NCI-H1092 treated with DMSO at 0.1 percent for 48 hours (cell line): ENCODE data around the gene C1QL1.
A peak's percentile ranks its signal among the peaks of the same experiment; 100 is the strongest.

Source experiments
- DNase-seq: peaks from one replicate; lab custom pipeline; 2025; lab: John Stamatoyannopoulos, UW

Gene C1QL1

DNA sequence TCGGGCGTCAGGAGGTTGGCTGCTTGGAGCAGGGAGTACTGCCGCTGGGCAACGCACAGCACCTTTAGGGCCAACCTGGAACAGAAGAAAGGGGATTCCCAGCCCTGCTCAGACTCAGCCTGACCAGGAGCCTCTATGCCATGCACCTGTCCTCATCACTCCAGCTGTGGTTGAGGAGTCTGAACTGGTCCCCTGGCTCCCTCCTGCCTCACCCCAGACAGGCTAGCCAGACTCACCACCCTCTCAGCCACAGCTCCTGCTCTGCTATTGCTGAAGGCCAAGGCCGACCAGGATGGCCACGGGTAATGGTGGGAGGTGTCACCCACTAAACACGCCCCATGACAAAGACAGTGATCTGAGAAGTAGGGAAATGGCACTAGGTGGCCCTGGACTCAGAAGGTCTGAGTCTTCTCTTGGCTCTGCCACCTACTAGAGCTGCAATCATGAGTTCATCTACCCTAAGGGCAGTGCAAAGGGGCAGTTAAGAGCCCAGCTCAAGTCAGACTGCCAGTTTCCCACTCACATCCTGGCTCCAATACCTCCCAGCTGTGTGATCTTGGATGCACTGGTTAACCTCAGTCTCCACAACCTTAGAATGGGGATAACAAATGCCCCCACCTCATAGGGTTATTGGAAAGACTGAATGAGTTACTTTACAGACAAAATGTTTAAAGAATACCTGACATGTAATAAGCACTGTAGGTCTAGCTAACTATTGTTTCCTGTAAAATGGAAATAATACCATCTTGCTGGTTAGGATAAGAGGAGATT is 39.0 kb downstream of the C1QL1 start:
- no peak for DNase-seq

DNA sequence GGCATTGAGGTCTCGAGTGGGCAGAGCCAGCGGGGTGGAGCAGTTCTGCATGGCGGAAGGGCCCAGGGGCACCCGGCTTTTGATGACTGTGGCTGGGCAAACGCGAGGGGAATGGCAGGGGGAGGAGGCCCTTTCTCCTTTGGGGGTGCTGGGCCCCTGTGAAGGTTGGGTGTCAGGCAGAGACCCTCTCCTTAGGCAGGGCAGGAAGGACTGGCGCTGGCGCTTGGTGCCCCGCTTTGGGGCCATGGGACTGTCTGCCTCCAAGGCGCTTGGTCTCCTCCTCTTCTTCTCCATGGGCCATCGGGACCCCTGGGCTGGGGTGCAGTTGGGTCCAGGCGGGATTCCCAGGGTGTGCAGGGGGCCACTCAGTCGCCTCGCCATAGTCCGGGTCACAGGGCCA is 40.0 kb downstream of the C1QL1 start:
- no peak for DNase-seq

DNA sequence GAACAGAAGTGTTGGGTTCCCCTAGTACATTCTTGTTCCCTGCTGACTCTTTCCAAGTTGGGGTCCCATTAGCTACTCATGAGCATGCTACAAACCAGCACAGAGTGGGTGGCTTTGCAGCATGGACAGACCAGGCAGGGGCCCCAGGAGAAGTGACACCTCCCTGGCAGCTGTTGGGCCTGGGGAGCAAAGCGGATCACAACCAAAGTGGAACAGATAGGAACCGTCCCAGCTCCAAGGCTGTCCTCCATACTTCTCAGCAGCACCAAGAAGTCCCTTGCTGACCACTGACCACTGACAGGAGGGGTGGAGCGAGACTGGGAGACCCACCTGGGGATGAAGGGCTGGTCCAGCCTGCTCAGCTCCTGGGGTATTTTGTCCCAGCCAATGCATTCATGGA is 40.4 kb downstream of the C1QL1 start:
- no peak for DNase-seq

DNA sequence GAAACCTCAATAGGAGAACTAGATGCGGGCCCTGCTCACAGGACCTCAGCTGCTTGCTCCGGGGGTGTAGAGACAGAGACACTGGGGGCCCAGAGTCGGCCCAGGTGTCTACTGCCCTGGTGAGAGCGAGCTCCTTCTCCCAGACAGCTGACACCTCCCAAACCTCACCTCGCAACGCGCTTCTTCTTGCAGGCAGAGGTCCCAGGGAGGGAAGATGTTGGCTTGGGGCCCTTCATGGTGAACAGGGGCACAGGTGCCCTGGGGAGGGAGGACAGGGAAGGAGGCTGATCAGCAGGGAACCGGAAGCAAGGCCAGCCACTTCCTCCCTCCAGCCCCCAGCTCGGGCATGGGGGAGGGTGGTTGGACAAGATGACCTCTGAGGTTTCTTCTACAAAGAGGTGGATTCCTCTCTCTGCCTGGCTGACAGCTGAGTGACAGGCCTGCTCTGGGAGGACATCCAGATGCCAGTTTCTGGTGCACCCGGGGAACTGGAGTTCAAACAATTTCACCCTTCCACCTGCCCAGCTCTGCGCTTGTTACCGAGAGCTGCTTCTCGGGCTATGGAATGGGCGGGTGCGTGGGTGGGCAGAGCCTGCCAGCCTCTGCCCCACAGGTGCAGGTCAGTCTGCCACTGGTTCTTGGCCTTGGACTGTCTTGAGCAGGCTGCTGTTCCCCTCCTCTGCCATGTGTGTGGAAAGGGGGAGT is 41.1 kb downstream of the C1QL1 start:
- DNase-seq: no peak

DNA sequence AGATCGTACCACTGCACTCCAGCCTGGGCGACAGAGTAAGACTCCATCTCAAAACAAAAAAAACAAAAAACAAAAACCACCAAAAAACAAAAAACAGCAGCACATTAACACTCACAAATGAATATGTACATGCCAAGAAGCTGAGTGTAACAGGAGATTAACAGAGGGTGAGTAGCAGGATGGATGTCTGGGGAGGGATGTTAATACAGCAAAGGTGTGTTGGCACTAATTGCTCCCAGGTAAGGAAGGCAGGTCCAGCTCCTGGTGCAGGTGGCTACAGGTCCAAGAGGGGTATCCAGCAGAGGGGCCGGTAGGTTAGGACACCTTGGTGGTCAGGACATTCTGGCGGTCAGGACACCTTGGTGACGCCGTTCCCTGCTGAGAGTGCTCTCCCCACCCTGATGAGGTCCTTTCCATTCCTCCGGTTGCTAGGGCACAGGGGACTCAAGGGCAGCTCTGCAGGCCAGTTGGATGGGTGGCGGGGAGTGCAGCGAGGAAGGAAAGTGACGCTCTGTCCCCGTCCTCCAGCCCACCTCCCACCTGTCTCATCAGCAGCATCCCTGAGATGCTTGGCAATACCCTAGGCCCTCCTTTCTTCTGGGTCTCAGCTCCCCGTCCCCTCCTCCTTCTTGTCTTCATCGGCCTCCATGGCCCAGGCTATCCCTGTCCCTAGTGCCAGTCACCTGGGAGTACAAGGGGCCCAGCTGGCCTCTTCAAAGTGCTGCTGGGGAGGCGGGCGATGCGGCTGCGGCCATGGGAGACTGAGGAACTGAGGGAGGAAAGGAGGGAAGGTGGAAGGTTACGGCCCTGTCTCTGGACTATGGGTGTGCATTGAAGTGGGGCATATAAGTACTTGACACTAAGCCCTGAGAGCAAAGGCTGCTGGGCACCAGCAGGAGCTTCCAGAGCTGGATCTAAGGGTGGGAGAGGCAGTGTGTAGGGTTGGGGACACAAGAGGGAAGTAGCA is 42.1 kb downstream of the C1QL1 start:
- no peak for DNase-seq

DNA sequence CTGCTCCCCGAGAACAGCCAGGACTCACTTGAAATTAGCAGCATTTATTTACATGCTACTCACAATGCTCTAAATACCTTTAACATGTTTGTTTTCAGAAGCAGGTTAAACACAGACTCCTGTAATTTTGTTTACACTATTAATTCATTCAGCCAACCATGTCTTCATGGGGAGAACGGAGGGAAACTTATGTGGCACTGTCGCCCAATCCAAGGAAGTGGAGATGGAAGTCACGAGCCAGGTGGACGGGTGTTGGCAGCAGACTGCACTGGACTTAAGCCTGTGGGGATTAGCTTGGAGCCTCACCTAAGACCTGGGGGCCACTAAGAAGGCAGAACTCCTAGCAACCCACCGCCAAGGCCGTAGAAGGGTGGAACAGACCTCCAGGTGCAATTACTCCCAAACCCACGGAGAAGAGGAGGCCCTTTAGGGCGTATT is 44.0 kb downstream of the C1QL1 start:
- no peak for DNase-seq

DNA sequence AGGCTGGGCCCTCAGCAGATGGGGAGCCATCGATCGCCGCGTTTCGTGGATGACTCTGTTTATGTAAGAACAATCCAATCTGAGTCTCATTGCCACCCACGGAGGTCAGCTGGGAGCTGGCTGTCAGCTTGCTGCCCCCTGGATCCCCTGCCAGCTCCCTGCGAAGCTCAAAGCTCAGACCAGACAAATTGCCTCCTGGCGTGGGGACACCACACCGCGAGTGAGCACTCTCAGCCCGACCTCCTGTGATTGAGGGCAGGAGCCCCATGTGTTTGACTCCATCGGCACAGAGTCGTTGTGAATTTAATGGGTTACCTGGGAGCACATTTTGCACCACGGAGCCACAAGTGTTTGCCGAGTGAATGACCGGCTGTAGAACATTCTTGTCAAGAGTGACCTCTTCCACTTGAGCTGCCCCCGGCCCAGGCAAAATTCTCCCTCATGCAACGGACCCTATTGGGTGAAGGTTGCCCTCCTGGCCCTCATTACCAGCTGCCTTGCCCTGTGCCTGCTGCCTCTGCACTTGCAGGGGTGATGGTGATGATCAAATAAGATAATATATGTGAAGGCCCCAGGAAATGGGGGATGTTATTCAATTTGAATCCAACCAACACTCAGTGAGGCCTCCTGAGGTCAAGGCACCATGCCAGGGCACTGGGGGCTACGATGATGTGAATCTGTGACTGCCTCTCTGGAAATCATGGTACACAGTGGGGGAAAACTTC is 45.2 kb downstream of the C1QL1 start:
- no peak for DNase-seq

DNA sequence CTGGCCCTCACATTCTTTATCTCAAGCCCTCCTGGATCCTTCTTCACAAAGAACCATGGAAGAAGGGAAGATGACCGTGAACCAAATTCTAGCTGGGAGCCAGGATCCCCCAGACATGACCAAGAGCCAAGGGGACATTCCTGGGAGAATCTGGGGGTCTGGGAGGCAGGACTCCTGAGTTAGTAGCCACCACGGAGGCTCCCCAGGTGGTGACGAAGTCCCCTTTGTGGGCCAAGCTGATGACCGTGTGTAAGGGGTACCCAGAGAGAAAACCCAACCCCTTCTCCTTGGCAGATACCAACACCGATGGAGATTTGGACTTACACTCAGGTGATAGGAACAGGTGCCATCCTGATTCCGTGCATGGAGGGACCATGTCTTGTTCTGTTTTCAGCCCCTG is 46.0 kb downstream of the C1QL1 start:
- no peak for DNase-seq

DNA sequence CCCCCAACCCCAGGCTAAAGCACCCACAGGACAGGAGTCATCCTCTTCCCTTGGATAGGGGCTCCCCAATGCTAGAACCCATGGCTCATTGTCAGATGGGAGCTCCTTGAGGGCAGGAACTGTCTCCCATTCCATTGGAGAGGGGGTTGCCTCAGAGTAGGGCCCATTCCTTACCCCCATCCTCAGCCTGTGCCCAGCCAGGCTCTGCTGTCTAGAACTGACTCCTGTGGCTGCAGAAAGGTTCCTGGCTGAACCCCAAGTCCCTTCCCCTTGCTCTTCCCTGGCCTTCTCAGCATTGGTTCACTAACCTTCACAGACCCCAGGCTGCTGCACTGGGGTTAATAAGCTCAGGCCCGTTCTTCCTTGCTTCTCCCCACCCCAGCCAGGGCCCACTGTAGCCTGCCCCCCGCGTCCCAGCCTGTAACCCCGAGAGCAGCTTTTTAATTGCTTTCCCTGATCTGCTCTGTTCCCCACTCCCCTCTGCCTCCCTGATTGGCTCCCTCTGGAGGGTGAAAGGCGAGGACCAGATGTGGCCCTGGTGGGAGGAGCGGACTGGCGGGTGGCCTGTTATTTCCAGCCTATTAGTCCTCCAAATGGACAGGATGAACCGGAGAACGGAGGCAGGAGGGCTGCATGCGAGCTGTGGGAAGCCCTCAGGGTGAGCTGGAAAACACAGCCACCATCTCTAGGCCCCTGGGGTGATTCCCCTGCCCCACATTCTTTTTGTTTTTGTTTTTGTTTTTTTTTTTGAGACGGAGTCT is 46.8 kb downstream of the C1QL1 start:
- no peak for DNase-seq

DNA sequence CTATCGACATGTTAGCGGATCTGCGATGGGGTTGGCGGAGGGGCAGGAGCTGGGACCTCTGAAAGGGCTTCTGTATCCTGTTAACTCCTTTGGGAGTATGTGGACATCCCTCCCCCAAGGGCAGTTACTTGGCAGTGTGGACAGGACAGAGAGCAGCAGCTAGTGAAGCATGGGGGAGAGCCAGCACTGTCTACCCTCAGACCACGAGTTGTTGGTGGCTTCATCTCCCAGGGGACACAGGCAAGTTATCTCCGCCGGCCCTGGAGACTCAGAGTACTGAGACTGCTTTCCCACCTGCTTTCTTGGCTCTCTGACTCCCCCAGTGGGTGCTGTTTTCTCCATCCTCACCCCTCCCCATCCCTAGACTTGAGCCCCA is 47.5 kb downstream of the C1QL1 start:
- no peak for DNase-seq

DNA sequence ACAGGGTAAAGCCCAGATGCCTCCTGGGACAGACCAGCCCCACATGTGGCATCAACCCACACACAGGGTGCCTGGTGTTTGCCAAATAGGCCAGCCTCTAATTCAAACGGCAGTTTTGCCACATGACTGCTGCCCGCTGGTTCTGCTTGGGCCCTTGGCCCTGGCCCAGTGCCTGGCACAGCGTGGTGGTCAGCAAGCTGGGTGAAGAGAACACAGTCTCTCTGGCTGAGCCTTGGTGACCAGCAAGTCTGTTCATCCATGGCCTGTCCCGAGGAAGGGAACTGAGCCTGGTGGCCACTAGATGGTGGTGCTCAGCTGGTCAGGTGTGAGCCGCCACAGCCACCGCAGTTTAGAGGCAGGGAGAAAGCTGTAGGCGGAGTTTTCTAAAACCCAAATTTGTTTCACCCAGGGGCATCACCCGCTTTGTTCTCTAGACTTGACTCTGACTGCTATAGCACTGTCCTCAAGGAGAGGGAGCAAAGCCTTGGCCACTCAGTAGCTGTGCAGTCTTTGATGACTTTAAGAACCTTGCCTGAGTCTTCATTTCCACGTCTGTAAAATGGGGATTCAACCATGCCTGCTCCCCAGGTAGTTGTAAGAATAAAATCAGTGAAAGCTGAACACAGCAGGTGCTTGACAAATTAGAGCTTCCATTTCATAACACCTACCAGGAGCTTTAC is 48.1 kb downstream of the C1QL1 start:
- peak; percentile 71 for DNase-seq

DNA sequence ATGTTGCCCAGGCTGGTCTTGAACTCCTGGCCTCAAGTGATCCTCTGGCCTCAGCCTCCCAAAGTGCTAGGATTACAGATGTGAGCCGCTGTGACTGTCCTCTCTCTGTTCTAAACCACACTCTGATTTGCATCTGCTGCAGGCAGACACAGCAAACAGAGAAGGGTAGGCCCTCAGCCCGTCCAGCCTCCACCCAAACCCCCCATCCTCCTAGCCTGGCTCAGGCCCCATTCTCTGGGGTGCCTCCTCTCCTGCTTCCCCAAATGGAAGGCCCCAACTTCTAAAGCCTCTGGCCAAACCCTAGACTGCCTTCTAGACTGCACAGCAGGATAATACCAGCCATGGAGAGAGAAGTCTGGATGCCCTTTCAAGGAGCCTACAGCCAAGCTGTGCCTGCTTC is 48.7 kb downstream of the C1QL1 start:
- no peak for DNase-seq

DNA sequence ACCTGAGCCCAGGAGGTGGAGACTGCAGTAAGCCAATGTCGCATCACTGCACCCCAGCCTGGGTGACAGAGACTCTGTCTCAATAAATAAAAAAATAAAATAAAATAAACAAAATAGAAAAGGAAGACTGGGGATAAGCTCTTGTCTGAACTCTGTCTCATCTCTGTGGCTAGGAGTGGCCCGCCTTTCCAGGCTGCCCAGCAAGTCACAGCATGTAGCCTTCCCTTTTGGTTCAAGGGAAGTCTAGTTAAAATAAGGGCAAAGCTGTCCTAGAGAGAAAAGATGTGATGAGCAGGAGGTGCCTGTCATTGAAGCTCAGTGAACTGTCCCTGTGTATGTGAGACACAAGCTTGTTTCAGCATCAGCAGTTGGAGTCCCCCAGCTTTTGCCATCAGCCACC is 50.1 kb downstream of the C1QL1 start:
- no peak for DNase-seq

DNA sequence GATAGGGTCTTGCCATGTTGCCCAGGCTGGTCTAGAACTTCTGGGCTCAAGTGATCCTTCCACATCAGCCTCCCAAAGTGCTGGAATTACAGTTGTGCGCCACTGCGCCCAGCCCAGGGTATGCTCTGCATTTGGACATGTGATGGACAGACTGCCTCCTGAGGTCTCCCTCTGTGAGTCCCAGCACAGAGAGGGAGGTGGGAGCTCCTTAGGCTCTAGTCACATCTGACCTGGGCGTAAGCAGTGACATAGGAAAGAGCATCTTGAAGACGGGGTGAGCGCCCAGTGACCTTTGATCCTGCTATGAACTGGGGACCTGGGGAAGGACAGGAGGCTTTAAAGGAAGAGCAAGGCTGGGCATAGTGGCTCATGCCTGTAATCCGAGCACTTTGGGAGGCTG is 50.6 kb downstream of the C1QL1 start:
- no peak for DNase-seq

DNA sequence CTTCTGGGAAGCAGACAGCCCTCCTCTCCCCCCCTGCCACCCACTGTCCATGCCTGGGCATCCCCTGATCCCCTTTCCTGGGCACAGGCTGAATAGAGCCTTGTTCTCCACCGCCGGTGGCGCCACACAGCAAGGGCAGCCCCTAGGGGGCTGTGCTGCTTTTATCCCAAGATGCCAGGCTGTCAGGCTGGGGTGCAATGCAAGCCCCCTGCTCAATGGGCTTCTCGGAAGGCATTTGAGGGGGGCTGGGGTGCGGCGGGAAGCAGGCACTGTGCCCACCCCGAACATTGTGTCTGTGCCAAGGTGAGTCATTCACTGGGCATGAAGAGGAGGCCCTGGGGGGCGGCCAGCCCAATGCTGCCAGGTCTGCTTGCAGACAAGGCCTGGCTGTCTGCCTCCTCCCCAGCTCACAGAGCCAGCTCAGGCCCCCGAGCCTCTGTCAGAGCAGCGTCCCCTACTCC is 51.3 kb downstream of the C1QL1 start:
- peak; percentile 37 for DNase-seq

DNA sequence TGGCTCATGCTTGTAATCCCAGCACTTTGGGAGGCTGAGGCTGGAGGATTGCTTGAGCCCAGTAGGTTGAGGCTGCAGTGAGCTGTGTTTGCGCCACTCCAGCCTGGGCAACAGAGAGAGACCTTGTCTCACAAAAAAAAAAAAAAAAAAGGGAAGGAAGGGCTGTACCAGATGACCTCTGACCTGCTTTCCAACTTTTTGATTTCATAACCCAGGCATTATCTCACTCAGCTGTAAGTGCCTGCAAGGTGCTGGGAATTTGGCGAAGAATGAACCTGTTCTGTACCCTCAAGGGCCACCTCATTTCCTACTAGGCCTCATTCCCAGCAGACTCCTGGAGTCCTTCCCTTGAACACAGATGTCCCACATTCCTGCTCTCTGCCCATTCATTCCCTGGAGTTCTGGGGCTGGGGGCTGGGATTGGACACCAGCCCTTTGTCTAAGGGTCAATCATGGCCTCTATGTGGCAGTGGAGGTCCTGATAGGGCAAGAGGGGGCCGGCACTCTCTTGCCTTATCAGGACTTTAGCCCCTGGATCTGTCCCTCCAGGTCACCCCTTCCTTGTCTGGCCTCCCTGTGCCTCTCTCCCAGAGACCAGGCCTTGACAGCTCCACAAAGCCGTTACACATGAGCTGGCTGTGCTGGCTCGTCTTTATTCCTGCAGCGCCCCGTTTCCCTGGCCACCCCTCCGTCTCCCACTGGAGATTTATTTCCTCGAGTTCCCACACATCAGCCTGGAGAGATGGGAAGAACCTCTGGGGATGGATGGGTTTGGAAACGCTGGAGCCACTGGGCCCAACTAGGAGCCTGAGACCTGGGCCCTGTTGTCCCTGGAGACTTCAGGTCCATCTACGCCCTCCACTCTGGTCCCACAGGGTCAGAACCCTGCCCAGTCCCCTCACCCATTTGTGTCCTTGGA is 52.0 kb downstream of the C1QL1 start:
- no peak for DNase-seq

DNA sequence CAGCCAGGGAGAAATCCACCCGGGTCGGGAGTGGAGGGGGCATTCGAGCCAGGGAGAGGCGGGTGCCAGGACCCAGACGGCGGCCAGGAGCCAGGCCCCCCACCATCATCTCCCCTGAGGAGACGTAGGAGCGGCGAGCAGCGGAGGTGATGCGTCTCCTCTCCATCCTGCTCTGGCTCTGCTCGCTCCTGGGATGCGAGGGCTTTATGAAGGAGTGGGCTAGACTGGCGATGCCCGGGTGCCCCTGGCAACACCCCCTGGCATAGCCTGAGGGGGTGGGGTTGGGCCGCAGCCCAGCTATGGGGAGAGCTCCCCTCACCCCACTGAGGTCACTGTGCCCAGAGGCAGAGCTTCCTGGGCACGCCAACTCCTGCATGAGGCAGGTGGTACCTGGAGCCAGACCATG is 52.8 kb downstream of the C1QL1 start, which contains the start of gene GFAP:
GFAP (minus strand) TSS at position 180 of the 406 bp plus-strand sequence; CDS start at position 166, 14 bp downstream.
- DNase-seq: no peak

DNA sequence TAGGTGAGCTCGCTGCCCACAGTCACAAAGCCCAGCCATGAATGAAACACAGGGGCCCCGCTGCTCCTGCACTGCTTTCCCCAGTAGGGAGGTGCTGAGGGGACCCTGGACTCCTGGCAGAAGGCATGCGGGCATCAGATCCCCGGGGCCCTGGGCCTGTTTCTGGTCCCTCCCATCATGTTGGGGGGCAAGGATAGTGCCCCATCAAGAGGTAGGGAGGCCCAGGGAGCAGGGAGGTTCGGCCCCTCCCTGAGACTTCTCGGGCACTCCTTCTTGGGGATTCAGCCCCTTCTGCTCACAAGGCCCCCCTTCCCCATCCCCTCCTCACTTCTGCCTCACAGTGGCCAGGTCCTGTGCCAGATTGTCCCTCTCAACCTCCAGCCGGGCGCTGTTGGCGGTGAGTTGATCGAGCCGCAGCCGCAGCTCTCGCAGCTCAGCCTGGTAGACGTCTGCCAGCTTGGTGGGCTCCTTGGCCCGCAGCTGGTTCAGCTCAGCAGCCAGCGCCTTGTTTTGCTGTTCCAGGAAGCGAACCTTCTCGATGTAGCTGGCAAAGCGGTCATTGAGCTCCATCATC is 53.3 kb downstream of the C1QL1 start:
- no peak for DNase-seq

DNA sequence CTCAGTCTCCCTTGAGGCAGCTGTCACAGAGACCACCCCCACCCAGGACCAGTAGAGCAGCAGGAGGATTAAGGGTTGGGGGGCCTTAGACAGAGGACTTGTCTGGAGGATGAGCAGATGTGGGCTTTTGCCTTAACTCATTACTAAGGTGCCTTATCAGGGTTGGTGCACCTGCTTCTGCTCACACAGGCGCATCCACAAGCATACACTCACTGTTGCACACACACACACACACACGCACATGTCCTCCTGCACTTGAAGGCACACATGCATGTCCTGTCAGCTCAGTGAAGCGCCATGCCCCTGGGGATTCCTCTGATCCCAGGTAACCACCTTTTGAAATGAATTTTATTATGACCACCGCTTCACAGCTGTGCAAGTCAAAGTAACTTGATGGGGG is 54.0 kb downstream of the C1QL1 start:
- DNase-seq: no peak
